ENCODE results near the gene ZDHHC11B.
"Not testable (repeated sequence)": the region's sequence is repeated elsewhere in the genome, so short reads cannot be mapped to it uniquely, and the experiment has no call there.

Gene ZDHHC11B

DNA sequence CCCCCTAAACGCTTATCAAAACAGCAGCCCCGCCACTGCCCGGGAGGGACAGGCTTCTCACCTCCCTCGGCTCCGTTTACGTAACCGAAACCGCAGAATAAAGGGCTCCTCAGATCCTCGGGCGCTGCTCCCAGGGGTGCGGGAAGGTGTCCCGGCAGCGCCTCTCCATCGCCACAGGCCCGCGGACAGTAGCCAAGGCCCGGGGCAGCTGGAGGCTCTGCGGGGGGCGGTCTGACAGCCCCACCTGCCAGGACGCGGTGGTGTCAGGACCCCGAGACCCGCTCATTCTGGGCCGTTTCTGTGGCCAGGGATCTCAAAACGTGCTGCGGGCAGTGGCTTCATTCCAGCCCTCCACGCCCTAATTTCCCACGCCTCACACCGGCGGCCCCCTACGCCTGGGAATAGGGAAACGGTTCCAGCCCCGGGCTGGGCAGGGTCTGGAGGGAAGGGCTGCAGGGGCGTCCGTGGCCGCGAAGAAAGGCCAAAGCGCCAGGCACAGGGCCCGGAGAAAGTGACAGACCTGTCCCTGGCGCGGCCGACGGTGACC is 575 bp downstream of the ZDHHC11B start:
- not testable (repeated sequence) for DNase-seq (ENCODE audit: low read depth in 2 of 2)

DNA sequence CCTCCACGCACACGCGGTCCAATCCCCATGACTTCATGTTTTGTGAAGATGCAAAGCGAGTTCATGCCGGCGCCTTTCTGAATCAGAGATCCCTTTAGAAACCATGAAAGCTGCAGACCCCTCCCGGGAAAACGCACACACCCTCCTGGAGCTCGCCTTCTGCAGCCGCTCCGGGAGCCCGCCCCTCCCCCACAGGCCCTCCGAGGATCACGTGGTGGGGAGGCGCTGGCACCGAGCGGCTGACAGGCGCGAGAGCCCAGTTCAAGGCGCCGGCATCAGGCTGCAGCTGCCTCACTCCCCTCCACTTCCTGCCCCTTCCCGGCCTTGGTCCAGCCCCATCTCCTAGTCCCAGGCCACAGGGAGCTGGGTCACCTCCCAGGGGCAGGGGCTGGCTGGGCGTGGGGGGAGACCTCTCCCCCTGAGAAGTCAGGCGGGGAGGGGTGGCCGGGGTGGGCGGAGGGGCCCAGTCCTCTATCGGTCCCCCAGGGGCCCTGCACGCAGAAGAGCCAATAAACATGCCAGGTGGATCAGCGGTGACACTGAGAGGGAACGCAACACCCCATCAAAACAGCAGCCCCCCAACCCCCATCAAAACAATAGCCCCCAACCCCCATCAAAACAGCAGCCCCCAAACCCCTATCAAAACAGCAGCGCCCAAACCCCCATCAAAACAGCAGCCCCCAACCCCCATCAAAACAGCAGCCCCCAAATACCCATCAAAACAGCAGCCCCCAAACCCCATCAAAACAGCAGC is 1.3 kb downstream of the ZDHHC11B start:
- not testable (repeated sequence) for DNase-seq (ENCODE audit: low read depth in 2 of 2)

DNA sequence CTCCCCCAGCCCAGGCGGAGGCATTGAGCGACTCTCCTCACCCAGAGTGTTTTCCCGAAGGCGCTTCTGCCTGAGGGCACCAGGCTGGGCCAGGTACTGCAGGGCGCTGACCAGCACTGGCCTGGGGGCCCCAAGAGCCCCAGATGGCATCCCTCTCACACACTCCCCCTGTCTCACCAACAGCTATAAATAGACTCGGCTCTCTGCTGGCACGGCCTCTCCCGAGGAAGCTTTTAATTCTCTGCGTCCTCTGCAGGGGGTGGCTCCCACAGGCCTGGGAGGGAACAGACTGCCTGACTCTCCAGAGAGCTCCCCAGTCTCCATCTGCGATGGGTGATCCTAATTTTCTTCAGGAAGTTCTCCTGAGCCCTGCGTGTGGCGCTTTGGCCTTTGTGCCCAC is 2.2 kb downstream of the ZDHHC11B start:
- DNase-seq (ENCODE audit: low read depth in 2 of 2), result not testable (repeated sequence)

DNA sequence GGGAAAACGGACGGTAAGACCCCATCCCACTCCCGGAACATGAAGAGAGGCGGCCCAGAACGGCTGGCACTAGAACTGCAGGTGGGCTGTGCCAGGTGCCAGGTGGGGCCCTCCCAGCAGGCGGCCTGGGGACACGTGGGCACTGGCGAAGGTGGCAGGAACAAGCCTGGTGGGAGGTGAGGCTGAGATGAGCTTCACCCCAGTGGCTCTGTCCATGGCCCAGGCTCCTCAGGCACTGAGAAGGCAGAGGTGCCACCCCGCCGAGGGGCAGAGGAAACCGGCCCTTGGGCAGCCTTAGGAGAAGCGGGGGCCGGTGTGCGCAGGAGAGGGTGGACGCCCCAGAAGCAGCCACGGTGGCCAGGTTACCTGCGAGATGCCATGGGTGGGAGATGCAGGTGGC is 4.0 kb downstream of the ZDHHC11B start:
- DNase-seq (ENCODE audit: low read depth in 2 of 2), result not testable (repeated sequence)

DNA sequence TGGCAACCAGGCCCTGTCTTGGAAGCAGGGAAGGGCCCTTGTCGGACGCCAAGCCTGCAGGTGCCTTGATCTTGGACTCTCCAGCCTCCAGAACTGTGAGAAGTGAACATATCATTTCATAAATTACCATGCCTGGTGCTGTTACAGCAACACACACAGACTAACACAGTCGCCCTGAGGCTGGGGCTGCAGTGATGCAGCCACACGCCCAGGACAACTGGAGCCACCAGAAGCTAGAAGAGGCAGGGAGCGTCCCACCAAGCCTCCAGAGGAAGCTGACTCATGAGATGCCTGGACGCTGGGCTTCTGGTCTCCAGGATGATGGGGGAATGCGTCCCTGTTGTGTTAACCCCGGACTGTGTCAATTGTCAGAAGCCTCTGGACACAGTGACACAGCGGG is 5.6 kb downstream of the ZDHHC11B start:
- DNase-seq (ENCODE audit: low read depth in 2 of 2), result not testable (repeated sequence)

DNA sequence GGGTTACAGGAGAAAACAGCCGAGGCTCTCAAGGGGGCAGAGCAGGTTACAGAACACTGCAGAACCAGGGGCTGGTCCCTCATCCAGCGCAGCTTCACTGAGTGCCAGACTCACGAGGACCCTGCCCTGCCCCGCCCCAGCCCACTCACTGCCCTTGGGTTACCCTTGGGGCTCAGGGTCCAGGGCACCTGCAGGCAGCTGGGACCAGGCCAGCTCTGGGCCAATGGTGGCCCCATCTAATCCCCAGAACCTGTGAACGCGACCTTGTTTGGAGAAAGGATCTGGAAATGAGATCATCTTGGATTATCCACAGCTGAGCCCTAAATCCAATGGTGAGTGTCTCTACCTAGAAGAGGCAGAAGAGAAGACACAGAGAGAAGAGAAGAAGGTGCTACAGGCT is 6.1 kb downstream of the ZDHHC11B start:
- not testable (repeated sequence) for DNase-seq (ENCODE audit: low read depth in 2 of 2)

DNA sequence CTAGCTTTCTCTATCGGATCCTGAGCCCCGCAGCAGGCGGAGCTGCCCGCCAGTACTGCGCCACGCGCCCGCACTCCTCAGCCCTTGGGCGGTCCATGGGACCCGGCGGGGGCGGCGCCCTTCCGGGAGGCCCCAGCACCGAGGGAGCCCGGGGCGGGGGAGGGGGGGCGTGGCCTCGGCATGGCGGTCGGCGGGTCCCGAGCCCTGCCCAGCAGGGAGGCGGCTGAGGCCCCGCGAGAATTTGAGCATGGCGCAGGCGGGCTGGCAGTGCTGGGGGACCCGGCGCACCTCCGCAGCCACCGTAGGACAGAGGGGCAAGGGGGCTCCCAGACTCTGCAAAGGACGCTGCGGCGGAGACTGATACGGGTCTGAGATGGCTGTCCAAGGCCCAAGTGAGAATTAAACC is 6.8 kb downstream of the ZDHHC11B start:
- no peak for DNase-seq (ENCODE audit: low read depth in 2 of 2)

DNA sequence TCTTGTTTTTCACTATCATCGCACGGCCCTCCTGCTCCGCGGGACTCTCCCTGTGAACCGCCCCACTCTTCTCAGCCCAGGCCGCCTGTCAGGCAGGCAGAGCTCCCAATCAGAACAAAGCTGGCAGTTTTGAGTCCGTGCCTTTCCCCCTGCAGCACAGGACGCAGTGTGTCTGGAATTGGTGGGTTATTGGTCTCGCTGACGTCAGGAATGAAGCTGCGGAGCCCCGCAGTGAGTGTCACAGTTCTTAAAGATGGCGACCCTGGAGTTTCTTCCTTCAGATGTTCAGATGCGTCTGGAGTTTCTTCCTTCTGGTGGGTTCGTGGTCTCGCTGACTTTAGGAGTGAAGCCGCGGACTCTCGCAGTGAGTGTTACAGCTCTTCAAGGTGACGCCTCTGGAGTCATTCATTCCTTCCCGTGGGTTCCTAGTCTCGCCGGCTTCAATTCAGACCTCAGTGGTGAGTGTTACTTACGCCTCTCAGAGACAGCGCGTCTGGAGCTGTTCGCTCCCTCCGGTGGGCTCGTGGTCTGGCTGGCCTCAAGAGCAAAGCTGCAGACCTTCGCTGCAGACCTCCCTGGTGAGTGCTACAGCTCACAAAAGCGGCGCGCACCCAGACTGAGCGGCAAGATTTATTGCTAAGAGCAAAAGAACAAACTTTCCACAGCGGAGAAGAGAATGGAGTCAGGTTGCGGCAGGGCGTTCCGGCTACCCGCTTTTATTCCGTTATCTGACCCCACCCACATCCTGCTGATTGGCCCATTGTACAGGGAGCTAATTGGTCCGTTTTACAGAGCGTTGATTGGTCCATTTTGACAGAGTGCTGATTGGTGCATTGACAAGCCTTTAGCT is 7.4 kb downstream of the ZDHHC11B start:
- DNase-seq (ENCODE audit: low read depth in 2 of 2), result no peak

DNA sequence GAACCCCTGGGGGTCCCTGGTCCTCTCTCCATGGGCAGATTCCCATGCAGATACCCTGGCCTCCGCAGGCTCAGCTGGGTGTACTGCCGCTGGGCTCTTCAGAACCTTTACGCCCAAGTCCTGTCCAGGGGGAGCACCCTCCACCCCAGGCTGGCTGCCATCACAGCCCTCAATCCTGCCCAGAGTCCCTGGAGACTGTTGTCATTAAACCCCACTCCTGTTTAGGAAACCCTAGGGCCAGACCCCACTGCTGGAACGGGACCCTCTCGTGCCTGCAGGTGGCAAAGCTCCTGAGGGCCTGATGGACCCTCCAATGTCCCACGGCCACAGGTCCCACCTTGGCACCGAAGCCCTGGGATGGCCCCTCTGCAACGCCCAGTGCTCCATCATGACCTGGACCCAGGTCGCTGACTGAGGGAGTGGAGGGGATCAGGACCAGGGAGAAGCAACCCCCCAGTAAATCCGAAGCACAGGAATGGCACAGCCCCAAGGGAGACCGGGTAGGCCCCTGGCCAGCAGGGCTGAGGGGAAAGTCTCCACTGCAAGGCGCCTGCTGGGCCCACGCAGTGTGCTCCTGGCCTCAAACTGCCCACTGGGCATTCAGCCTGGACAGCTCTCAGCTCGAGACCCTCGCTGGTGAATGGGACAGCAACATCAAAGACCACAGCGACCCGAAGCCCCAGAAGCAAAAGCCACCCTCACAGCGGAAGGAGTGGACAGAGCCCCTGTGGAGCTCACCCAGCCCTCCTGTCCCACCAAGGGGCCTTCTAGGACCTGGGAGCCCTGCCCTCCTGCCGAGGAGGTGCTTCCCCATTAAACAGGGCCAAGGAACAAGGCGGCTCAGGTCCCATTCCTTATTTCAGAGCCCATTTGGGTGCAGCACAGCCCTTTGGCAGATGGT is 8.3 kb downstream of the ZDHHC11B start:
- no peak for DNase-seq (ENCODE audit: low read depth in 2 of 2)

DNA sequence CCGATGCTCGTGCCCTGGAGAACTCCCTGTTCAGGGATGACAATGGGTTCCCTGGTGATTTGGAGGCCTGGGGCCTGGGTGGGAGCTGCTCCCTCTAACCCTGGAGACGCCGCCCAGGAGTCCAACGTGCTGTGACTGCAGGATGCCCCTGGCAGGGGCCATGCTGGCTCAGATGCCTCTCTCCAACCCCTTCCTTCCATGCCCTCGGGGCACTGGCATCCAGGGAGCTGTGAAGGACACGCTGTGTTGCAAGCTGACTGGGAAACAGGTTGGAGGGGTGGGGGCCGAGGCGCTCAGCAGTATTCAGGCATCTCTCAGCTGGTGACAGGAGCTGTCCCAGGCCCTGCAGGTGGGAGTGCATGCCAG is 9.0 kb downstream of the ZDHHC11B start:
- not testable (repeated sequence) for DNase-seq (ENCODE audit: low read depth in 2 of 2)

DNA sequence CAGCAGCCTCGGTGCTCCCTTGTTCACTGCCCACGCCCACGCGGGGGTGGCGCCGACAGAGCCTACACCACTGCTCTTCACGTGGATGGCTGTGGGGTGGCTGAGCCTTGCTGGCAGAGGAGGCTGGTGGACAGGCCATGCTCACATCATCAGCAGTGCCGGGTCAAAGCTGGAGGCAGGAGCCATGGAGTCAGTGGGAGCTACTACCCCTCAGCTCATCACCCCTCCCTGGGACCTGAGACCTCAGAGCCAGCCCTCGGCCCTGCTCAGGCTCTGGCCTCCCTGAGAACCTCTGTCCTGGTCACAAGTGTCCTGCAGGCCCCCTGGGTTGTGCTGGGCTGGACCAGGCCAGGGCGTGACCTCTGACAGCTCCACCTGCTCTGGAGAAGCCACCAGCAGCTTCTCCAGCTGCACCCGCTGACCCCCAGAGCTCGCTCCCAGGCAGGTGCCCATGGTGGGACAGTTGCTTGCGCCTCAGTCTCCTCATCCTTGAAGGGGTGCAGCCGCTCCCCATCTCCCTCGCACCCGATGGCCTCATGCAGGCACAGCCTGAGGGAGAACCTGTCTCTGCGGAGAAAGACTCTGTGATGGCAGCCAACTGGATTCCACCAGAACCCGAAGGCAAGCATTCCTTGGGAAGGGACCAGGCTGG is 9.5 kb downstream of the ZDHHC11B start:
- not testable (repeated sequence) for DNase-seq (ENCODE audit: low read depth in 2 of 2)

DNA sequence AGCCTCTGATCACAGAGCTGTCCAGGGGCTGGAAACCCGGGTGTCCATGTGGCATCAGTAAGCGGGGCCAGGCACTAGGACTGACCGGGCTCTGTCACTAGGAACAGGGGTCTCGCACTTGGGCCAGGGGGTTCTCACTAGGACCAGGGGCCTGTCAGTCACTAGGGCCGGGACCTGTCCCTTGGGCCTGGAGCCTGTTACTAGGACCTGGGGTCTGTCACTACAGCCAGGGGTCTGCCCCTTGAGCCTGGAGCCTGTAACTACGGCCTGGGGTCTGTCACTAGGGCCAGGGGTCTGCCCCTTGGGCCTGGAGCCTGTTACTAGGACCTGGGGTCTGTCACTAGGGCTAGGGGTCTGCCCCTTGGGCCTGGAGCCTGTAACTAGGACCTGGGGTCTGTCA is 10.2 kb downstream of the ZDHHC11B start:
- not testable (repeated sequence) for DNase-seq (ENCODE audit: low read depth in 2 of 2)

DNA sequence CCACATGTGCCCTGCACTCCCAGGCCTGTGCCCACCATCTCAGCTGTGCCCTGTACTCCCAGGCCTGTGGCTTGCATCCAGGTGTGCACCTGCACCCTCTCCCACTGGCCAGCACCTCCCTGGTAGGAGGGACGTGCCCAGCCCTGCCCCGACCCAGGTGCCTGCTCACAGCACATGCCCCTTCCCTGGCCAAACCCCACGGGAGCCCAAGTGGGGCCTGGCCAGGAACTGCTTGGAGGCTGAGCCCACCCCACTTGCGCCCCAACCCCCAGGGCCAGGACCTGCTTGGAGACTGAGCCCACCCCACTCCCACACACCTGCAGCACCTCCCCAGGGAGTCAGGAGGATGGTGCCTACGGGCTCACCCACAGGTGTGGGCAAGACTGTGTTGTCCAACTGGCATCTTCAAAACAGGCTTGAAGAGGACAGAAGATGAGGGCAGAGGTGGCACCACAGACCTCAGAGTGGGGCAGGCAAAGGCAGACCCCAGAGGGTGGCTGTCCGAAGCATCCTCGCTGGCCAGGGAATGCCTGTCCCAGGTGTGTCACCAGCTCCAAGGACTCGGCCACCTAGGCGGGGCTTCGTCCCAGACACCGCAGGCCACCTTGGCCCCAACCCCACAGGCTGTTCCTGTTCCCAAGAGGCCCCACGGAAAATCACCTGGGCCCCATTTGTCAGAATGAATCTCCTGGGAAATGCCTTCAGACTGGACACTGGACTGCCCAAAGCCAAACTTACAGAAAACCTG is 10.8 kb downstream of the ZDHHC11B start:
- no peak for DNase-seq (ENCODE audit: low read depth in 2 of 2)

DNA sequence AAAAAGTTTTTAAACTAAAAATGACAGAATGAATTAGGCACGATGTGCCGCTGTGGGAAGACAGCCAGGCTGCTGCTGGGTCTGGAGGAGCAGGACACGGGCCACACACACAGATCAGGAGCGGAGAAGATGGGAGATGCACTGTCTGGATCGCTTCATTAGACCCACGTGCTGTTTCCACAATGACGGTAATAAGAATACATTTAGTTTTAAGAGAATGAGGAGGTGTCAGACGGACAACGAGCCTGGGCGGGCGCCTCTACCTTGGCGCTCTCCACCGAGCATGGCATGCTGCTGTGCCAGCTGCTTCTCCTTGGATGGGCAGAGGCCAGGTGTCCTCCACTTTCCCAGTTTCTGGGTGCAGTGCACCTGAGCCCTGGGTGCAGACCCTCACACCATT is 11.6 kb downstream of the ZDHHC11B start:
- not testable (repeated sequence) for DNase-seq (ENCODE audit: low read depth in 2 of 2)

DNA sequence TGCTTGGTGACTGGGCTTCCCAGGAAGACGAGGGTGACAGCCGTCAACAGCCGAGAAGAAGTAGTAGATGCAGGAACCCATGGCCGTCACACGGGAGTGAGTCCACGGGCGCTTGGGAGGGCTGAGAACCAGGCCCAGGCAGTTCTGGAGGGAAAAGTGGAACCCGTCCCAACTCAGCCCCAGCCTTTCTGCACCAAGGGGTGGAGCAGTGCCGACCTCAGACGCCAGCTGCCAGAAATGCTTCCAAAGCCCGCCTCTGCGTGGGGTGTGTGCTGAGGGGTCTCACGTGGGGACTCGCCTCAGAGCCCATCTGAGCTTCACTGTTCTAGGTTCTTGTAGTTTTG is 12.0 kb downstream of the ZDHHC11B start:
- DNase-seq (ENCODE audit: low read depth in 2 of 2), result not testable (repeated sequence)

DNA sequence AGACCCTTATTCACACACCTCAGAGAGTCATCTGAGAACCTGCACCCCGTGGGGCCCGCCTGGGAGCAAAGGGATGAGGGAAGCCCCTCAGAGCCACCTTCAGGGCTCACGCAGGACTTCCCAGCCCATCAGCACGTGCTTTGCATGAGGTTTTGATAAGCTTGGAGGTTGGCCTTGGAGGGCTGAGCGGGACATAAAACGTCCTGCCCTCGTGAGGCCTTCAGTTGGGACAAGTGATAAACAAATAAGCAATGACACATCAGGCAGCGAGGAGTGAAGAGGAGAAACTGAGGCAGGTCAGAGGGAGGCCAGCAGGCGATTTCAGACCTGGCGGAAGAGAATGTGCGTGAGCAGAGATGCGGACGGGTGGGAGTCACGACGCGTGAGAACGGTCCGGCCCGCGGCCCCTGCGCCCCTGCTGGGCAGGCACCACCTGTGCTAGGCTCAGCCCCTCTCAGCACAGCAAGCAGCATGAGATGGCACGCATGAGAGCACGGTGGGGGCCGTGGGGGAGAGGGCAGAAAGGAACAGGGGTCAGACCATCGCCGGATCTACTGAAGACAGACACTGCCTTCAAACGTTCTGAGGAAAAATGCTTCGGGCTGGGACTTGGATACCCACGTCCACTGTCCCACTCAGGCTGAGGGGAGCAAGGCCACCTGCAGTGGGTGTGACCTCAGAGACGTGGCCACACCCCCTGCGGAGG is 12.5 kb downstream of the ZDHHC11B start:
- not testable (repeated sequence) for DNase-seq (ENCODE audit: low read depth in 2 of 2)

DNA sequence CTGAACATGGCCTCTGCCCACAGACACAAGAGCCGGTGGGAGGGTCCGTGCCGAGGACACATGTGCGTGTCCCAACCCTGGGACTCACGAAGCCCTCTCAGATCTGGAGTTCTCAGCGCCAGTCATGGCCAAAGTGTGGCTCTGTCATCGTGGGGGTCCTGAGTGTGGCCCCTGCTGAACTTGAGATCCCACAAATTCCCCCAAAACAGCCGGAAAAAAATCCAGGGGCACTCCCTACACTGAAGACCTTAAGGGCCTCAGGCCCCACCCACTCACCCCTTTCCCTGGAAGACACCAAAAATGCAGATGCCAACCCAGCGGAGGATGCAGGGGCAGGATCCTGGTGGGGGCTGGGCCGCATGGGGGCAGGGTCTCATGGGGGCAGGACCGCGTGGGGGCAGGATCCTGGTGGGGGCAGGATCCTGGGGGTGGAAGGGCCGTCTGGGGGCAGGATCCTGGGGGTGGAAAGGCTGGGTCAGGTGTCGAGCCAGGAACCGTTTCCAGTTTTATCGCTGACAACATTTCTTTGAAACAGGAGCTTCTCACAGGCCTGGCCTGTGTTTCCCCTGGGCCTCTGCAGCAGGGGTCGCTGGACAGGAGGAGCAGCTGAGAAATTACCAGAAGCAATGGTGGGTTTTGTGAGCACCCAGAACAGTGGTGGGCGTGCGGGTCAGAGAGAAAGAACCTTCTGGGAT is 13.3 kb downstream of the ZDHHC11B start:
- not testable (repeated sequence) for DNase-seq (ENCODE audit: low read depth in 2 of 2)

DNA sequence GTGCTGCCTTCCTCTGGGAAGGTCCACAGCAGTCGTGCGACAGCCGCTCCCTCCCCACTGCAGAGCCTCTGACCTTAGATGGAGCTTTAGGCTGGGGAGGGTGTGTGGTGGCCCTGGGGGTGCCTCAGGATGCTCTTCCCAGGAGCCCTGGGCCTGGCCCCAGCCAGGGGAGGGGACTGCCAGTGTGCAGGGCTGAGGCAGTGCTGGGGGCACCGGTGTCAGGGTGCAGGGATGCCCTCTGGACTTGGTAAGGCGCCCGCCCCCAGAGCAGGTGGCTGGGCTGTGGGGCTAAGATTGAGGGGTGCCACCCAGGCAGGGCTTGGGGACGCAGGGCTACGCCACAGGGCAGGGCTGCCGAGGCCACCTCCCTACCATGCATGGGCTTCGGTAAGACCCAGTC is 13.9 kb downstream of the ZDHHC11B start:
- DNase-seq (ENCODE audit: low read depth in 2 of 2), result not testable (repeated sequence)

DNA sequence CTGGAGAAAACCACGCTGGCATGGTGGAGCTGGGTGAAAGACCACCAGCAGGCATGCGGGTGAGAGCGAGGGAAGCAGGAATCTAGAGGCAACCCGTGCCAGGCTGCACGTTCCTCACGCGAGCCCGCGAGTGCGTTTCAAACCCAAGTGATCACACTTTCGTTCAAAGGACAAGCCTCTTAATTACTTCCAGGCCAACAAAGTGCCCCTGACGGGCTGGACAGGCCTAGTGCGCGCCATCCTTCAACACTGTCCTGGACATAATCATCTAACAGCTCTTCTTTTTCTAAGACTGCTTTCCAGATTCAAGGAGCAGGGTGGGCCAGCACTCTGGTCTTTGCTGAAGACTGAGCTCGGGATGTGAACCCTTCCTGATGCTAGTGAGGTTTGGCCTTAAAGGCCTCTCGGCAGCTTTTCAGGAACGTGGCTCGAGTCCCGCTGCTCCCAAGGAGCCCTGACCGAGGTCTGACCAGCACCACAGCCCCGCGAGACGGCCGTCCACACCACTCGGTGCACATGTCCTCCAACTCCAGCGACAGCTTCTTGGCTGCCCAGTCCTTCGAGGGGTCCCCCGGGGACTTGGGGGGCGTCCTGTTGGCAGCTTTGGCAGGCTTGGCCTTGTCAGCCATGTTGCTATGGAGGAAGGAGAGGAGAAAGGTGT is 14.9 kb downstream of the ZDHHC11B start:
- DNase-seq (ENCODE audit: low read depth in 2 of 2), result not testable (repeated sequence)

All from activated CD8-positive, alpha-beta memory T cell treated with anti-CD3 and anti-CD28 coated beads for 4 hours (primary cell).